DMS 273 (cell line): ENCODE measurements around the gene RALGAPA1.
"Not testable (repeated sequence)": the region's sequence is repeated elsewhere in the genome, so short reads cannot be mapped to it uniquely, and the experiment has no call there.

Source experiments
- DNase-seq: peaks from one replicate; lab custom pipeline; 2025; ENCODE audit not compliant: unreplicated experiment; lab: John Stamatoyannopoulos, UW

The RALGAPA1 gene

DNA sequence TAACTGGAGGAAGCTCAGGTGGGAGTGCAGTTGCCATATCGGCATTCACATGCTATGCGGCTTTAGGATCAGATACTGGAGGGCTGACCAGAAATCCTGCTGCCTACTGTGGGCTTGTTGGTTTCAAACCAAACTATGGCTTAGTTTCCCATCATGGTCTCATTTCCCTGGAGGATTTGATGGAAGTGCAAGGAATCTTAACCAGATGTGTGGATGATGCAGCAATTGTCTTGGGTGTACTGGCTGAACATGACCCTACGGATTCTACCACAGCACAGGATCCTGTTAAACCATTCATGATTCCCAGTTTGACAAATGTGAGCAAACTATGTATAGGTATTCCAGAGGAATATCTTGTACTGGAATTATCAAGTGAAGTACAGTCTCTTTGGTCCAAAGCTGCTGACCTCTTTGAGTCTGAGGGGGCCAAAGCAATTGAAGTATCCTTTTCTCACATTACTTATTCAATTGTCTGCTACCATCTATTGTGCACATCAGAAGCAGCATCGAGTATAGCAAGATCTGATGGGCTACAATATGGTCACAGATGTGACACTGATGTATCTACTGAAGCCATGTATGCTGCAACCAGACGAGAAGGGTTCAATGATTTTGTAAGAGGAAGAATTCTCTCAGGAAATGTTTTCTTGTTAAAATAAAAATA lies 42.9 kb downstream of the RALGAPA1 start:
- no peak for DNase-seq

DNA sequence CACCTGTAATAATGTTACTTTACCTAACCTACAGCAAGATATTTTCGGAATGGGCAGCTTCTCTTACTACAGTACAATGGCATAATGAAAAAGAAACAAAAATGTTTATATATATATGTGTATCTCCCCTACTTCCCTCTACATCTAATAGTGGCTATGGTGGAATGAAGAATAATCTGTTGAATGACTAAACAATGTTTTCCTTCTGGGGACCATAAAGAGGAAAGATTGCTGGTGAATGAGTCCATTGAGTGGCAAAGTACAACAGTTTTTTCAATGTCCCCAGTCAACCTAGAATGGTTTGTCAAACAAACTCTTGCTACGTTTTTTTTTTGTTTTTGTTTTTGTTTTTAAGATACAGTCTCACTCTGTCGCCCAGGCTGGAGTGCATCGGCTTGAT lies 47.2 kb downstream of the RALGAPA1 start:
- no peak for DNase-seq

DNA sequence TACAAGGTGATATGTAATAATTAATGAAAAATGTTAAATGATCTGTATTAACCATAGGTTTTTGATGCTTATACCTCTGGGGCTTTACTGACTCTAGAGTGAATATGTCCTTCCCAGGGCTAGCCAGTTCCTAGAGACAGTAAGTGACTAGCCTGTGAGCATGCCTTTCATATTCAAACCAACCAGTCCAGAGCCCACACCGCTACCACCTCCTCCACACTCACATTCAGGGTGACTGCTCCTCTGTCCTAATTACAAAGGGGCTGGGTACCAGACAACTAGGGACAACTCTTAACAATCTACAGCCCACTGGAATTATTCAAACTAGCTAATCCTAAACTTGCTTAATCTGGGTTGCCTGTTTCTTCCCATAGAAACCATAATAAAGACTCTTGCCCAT lies 49.0 kb downstream of the RALGAPA1 start:
- no peak for DNase-seq

DNA sequence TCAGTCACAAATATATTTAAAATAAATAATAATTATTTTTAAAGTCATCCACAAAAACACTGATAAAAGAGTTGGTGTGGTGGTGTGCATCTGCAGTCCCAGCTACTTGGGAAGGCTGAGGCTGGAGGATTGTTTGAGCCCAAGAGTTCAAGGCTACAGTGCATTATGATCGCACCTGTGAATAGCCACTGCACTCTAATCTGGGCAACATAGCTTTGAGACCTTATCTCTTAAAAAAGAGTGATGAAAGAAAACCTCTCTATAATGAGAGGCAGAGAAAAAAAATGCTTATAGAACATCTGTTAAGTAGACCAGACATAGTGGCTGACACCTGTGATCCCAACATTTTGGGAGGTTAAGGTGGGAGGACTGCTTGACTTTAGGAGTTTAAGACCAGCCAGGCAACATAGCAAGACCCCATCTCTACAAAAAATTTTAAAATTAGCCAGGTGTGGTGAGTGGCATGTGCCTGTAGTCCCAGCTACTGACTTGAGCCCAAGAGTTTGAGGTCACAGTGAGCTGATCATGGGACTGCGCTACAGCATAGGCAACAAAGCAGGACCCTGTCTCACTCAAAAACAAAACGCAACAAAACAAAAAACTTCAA lies 50.5 kb downstream of the RALGAPA1 start:
- DNase-seq, result no peak

DNA sequence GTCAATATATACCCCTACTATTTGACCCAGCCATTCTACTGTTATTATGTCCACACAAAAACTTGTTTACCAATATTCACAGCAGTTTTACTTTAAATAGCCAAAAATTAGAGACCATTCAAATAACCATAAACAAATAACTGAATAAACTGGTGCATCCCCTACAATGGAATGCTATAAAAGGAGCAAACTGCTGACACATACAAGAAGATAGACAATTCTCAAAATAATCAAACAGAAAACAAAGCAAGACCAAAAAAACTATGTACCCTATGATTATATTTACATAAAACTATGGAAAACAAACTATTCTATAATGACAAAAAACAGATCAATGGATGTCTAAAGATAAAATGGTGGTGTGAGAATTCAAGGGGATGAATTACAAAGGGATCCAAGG lies 54.4 kb downstream of the RALGAPA1 start:
- DNase-seq, result no peak

DNA sequence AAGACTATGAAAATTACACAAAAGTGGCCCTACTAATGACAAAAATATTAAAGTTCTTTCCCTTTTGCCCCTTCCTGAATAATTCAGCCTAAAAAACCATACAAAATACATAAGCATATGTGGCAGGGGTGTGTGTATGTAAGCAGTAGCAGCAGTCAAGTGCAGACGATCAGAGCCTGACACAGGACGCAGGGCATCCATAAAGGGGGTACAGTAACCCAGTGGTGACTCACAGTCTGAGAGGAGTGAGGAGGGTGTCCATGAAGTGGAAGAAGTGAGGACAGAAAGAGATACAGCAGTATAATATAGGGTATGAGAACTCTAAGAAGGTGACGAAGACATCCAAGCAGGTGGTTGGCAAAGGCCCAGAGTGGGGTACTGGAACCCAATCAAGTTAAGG lies 56.7 kb downstream of the RALGAPA1 start:
- no peak for DNase-seq

DNA sequence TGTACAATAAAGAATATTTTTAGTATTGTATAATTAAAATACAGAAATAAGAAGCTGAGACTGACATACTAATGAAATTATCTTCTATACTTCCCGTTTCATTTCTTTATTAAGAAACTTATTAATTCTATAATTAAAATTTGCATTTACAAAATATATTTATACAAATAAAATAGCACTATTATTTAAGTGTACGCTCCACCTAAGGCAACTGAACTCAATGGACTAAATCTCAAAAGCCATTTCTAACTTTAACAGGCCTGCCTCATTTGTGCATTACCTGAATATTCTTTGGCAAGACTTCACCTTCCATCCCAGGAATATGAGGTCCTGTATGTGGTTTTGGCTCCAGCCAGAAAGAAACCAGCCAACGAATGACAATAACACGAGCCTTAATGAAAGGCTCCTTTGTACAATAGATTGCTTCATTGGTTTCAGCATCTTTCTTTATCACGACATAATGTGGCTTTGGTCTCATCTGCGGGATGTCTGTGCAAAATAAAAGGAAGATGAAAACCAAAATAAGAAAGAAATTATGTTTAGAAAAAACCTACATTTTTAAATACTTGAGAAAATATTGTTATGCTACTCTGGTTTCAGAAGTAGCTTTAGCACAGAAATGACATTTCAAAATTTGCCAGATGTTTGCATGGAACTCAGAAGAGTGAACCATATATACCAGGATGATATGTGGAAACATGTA lies 58.7 kb downstream of the RALGAPA1 start:
- DNase-seq, result no peak

DNA sequence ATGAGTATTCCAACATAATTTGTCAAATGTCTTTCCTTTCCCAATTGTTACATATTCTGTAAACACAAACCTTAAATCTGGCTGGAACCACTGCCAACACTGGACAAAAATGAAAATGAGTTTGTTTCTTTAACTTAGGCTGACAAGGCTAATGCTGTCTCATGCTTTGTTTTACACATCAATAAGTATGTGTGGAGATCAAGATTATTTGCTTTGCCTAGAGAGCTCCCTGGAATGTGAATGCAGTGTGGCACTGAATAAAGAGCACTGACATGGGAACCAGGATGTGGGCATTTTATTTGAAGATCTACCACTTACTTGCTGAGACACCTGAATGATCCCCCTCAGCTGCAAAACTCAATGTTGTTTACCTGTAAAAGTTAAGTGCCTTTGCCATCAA lies 61.7 kb downstream of the RALGAPA1 start:
- no peak for DNase-seq

DNA sequence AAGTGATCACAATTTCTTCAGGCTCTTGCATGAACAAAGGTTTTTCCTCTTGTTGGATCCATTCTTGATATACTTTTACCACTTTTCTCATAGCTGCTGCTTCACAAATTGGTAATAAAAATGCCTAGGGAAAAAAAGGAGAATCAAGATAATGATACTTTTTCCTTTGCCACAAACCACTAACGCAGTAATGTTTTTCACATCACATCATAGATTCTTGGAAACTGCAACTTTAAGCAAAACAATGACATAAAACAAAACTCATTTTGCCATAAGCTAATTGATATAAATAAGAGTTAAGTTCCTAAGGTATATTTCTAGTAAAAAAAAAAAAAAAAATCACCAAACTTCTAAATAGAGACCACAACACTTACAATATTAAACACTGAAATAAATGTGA lies 66.7 kb downstream of the RALGAPA1 start:
- no peak for DNase-seq

DNA sequence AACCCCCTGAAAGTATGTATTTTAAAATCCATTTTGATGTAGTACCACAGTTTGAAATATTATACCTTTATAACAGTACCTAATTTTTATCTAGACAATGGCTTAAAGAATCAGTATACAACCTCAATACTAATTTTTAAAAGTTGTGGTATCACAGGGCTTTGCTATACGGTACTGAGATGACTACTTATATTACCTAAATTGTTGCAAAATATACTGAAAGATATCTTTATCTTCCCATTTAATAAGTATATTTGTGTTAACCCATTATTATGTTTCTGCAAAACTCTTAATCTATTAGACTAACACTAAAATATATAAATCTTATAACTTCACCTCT lies 67.1 kb downstream of the RALGAPA1 start:
- DNase-seq, result no peak

DNA sequence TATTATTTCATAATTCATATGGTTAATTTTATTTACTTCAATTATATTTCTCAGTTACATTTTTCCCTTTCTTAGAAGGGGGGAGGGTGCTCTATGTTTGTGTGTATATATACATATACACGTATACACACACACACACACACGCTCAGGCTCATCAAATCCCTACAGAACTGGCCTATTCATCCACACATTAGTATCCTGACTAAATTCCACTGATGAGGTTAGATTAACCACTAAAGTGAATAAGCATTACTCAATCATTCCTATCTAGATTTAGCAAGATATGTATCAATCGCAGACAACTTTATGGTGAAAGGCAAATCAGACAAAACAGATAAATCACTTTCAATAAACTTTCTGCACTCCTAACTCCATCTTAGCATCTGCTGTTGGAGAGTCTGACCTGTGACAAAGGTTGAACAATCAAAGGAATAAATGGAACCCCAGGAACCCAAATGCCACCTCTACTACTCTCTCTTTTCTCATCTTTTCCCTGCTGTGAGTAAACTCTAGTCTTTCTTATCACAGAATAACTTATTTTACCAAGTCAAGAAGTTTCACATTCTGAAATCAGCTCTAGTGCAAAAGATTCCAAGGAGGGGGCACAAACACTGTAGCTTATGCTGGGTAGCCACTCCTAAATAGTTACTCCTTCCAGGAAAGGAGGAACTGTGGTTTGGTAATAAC lies 67.6 kb downstream of the RALGAPA1 start:
- no peak for DNase-seq

DNA sequence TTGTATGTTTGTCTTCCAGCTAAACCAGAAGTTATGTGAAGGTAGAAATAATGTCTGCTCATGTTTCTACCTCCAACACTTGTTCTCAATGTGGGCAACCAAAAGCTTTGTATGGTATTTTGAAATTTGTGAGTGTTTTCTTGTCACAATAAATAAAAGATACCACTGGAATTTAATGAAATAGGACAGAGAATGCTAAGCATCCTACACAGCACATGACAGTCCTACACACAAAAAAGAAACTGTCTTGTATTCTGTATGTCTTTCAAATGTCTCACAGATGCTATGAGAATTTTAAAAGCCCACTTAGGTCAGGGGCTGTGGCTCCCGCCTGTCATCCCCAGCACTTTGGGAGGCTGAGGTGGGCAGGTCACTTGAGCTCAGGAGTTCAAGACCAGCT lies 68.9 kb downstream of the RALGAPA1 start:
- no peak for DNase-seq

DNA sequence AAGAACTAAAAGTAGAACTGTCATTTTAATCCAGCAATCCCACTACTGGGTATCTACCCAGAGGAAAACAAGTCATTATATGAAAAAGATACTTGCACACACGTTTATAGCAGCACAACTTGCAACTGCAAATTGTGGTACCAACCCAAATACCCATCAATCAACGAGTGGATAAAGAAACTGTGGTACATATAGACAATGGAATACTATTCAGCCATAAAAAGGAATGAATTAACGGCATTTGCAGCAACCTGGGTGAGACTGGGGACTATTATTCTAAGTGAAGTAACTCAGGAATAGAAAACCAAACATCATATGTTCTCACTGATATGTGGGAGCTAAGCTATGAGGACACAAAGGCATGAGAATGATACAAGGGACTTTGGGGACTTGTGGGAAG lies 73.9 kb downstream of the RALGAPA1 start:
- DNase-seq, result not testable (repeated sequence)

DNA sequence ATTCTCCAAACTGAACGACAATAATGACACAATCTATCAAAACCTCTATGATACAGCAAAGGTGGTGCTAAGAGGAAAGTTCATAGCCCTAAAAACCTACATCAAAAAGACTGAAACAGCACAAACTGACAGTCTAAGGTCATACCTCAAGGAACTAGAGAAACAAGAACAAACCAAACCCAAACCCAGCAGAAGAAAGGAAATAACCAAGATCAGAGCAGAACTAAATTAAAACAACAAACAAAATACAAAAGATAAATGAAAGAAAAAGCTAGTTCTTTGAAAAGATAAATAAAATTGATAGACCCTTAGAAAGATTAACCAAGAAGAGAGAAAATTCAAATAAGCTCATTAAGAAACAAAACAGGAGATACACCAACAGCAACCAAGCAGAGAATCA lies 75.6 kb downstream of the RALGAPA1 start:
- not testable (repeated sequence) for DNase-seq

DNA sequence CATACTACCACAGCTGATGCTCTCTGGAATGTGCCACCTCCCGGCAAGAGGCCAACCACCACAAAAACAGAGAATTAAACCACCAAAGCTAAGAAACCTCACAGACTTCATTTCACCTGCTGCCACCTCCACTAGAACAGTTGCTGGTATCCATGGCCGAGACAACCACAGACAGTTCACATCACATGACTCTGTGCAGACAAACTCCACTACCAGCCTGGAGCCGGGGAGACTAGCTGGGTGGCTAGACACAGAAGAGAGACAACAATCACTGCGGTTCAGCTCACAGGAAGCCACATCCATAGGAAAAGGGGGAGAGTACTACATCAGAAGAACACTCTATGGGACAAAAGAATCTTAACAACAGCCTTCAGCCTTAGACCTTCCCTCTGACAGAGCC lies 78.2 kb downstream of the RALGAPA1 start:
- no peak for DNase-seq

DNA sequence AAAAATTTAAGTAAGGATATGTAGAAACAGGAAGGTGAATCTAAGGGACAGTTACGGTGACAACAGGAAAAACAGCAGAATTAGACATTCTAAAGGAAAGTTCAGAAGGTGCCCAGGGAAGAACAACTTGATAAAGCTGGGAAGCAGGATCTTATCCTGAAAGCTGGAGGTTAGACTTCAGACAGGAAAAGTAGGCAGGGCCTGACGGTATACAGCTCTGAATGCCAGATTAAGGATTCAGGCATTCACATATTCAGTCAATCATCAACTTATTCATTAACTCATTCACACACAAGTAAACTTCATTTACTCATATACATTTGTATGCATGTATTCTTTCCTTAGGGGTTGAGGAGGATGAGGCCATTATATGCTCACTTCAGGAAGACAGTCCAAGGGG lies 81.3 kb downstream of the RALGAPA1 start:
- no peak for DNase-seq

DNA sequence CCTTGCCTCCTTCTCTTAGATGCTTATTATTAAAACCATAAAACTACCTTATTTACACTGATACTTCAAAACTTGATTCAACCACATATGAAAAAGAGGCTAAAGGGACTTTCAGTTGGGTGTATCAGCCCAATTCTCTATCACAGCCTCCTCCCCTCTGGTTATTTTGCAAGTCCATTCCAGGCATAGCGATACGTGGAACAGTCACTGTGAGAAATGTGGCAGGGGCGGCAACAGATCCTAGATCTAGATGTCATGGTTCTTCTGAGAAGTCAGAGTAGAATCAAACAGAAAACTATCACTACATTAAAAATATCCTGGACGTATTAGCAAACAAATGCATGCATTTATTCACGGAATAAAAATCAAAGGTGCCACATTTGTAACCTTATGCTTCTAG lies 83.2 kb downstream of the RALGAPA1 start:
- DNase-seq, result no peak

DNA sequence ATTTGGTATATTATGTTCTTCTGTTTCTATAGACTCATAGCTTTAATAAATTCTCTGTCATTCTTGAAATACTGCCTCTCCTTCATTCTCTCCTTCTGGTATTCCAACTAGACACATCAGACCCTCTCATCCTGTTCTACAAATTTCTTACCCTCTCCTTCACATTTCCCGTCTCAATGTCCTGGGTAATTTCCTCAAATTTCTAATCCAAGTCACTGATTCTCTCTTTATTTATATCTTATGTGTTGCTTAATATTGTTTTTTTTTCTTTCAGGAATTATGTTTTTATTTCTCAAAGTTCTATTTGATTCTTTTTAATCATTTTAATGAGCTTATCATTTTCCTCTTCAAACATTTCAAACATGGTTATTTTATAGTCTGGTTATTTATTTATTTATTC lies 94.0 kb downstream of the RALGAPA1 start:
- DNase-seq, result no peak

DNA sequence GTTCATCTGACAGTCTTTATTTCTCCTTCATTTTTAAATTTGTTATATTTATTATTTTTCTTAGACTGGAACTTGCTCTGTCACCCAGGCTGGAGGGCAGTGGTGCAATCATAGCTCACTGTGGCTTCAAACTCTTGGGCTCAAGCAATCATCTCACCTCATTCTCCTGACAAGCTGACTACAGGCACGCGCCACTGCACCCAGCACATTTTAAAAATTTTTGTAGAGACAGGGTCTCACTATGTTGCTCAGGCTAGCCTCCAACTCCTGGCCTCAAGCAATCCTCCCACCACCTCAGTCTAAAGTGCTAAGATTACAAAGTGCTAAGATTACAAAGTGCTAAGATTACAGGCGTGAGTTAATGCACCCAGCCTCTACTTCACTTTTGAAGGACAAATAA lies 96.6 kb downstream of the RALGAPA1 start:
- DNase-seq, result no peak

DNA sequence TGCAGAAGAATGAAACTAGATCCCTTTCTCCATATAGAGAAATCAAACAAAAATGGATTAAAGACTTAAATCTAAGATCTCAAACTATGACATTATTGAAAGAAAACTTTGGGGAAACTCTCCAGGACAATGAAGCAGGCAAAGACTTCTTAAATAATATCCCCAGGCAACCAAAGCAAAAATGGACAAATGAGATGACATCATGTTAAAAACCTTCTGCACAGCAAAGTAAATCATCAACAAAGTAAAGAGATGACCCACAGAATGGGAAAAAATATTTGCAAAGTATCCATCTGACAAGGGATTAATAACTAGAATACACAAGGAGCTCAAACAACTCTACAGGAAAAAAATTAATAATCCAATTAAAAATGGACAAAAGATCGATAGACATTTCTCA lies 101.0 kb downstream of the RALGAPA1 start:
- no peak for DNase-seq

DNA sequence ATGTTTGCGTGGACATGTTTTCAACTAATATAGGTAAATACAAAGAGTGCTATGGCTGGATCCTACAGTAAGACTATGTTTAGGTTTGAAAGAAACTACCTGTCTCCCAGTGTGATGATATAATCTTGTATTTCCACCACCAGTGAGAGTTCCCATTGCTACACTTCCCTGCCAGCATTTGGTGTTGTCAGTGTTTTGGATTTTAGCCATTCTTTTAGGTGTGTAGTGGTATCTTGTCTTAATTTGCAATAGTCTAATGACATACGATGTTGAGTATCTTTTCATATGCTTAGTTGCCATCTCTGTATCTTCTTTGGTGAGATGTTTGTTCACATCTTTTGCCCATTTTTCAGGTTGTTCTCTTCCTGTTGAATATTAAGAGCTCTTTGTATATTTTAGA lies 103.5 kb downstream of the RALGAPA1 start:
- no peak for DNase-seq
